Neural cell (in vitro differentiated cells): Measurements from ENCODE around the gene ZNF597.

ENCODE experiments used
- EP300 ChIP-seq: fragments of 450-650 bp; conservative IDR thresholded peaks from 2 replicates; pipeline ENCODE4 v1.6.1; 2014; ENCODE audit warnings: antibody characterized with exemption, mild to moderate bottlenecking, moderate library complexity; ENCODE audit not compliant: poor library complexity, severe bottlenecking
- EZH2 ChIP-seq: fragments of 200-600, 300-800 bp; shearing (Covaris generic), sonication (generic); IDR thresholded peaks from 2 replicates; pipeline ENCODE4 v1.6.1; 2014; ENCODE audit warnings: antibody characterized with exemption, low read length, borderline replicate concordance, mild to moderate bottlenecking; ENCODE audit not compliant: insufficient read depth, poor library complexity, severe bottlenecking
- MXI1 ChIP-seq: fragments of 450-650 bp; conservative IDR thresholded peaks from 2 replicates; pipeline ENCODE4 v1.6.1; 2014; ENCODE audit warnings: antibody characterized with exemption, mild to moderate bottlenecking; ENCODE audit not compliant: poor library complexity, severe bottlenecking
- POLR2AphosphoS5 ChIP-seq: IDR thresholded peaks from 2 replicates; pipeline ENCODE4 v1.6.1; 2012
- TF ChIP-seq, protein P1 (sequence below): fragments of 450-650 bp; IDR thresholded peaks from 2 replicates; pipeline ENCODE4 v1.5.1; 2014; ENCODE audit warnings: antibody characterized with exemption, mild to moderate bottlenecking, moderate library complexity; ENCODE audit not compliant: poor library complexity, severe bottlenecking

GRCh38 chr16:3389663-3390338, 53.5 kb downstream of the ZNF597 start:
- TF ChIP-seq POLR2AphosphoS5 (no peak), MXI1 (no peak), EZH2 (no peak), EP300 (no peak)
- TF ChIP-seq, protein P1, sequence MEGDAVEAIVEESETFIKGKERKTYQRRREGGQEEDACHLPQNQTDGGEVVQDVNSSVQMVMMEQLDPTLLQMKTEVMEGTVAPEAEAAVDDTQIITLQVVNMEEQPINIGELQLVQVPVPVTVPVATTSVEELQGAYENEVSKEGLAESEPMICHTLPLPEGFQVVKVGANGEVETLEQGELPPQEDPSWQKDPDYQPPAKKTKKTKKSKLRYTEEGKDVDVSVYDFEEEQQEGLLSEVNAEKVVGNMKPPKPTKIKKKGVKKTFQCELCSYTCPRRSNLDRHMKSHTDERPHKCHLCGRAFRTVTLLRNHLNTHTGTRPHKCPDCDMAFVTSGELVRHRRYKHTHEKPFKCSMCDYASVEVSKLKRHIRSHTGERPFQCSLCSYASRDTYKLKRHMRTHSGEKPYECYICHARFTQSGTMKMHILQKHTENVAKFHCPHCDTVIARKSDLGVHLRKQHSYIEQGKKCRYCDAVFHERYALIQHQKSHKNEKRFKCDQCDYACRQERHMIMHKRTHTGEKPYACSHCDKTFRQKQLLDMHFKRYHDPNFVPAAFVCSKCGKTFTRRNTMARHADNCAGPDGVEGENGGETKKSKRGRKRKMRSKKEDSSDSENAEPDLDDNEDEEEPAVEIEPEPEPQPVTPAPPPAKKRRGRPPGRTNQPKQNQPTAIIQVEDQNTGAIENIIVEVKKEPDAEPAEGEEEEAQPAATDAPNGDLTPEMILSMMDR: no peak
